Measurements from ENCODE around the gene PMVK. TPM values are rescaled to one million over a fixed set of nuclear protein-coding genes. Genes with fewer than 3 reads are reported as not detected.

PMVK gene
- total RNA-seq, 1 donor from 2014 or later, result 45.3 TPM

GRCh38 chr1:154952664-154953063 lies 16.1 kb upstream of the PMVK start:
- intact Hi-C loops (cut with micrococcal nuclease), result no loop called here

GRCh38 chr1:154951901-154952657 lies 15.6 kb upstream of the PMVK start:
- intact Hi-C loops (cut with micrococcal nuclease), result no loop called here

GRCh38 chr1:154948079-154948478 lies 11.6 kb upstream of the PMVK start:
- intact Hi-C loops (cut with micrococcal nuclease), result no loop called here

- intact Hi-C loops (cut with micrococcal nuclease), result no loop called here
Observed at GRCh38 chr1:154945962-154946850, 9.7 kb upstream of the PMVK start.

- intact Hi-C loops (cut with micrococcal nuclease), result no loop called here
Observed at GRCh38 chr1:154945160-154945961, 8.8 kb upstream of the PMVK start.

- intact Hi-C loops (cut with micrococcal nuclease), result no loop called here
Observed at GRCh38 chr1:154944401-154945159, 8.1 kb upstream of the PMVK start.

- intact Hi-C loops (cut with micrococcal nuclease), result no loop called here
Observed at GRCh38 chr1:154943649-154944400, 7.3 kb upstream of the PMVK start.

GRCh38 chr1:154941333-154942013 lies 5.0 kb upstream of the PMVK start:
- intact Hi-C loops (cut with micrococcal nuclease), result no loop called here

- intact Hi-C loops (cut with micrococcal nuclease), result no loop called here
Observed at GRCh38 chr1:154940651-154941194, 4.2 kb upstream of the PMVK start.

- intact Hi-C loops (cut with micrococcal nuclease), result no loop called here
Observed at GRCh38 chr1:154940213-154940560, 3.7 kb upstream of the PMVK start.

GRCh38 chr1:154938604-154939399 lies 2.3 kb upstream of the PMVK start:
- intact Hi-C loops (cut with micrococcal nuclease), result loop anchor here (5.0 to 10.0 kb wide), 3 partner anchors 64 to 184 kb away; partner anchors contain the start of genes EFNA4 and KCNN3

- intact Hi-C loops (cut with micrococcal nuclease), result loop anchor here (1.0 to 10.0 kb wide), 6 partner anchors 17 to 330 kb away; partner anchors contain the start of genes ADAR, EFNA4 and KCNN3
Observed at GRCh38 chr1:154937988-154938386, 1.5 kb upstream of the PMVK start.

- intact Hi-C loops (cut with micrococcal nuclease), result loop anchor here (1.0 to 10.0 kb wide), 6 partner anchors 18 to 329 kb away; partner anchors contain the start of genes ADAR, EFNA4 and KCNN3
Observed at GRCh38 chr1:154937085-154937987, 817 bp upstream of the PMVK start.

GRCh38 chr1:154935749-154936554 lies 567 bp downstream of the PMVK start:
- intact Hi-C loops (cut with micrococcal nuclease), result loop anchor here (1.0 to 10.0 kb wide), 6 partner anchors 38 to 377 kb away; partner anchors contain the start of genes CKS1B, EFNA4, FLAD1 and KCNN3

- intact Hi-C loops (cut with micrococcal nuclease), result loop anchor here (10.0 kb wide), 2 partner anchors 60 to 180 kb away; partner anchors contain the start of gene KCNN3
Observed at GRCh38 chr1:154934358-154934948, 2.1 kb downstream of the PMVK start.

Data from T-helper 2 cell treated with Interferon-gamma antibody and Interleukin-4, amounts not matched to agents 100 ng/mL and 5 ng/mL, for 36 hours (primary cell).